Breast epithelium (tissue), 3 donors: ENCODE measurements around the gene HADHA.

Experiments
- CTCF ChIP-seq, 3 donors: fragments of 450-650 bp; IDR thresholded peaks; one replicate each; pipeline ENCODE4 v1.5.1; 2016 to 2017; ENCODE audit warnings: antibody characterized with exemption in 3 of 3, mild to moderate bottlenecking in 3 of 3, moderate library complexity in 3 of 3
- POLR2AphosphoS5 ChIP-seq, 3 donors: sonication (generic); formaldehyde crosslinking; IDR thresholded peaks; one replicate each; pipeline ENCODE4 v1.6.1; 2017; ENCODE audit warnings: antibody characterized with exemption in 3 of 3

- TF ChIP-seq POLR2AphosphoS5 (IDR thresholded peaks at IDR 0.05) = no peak
- TF ChIP-seq CTCF (IDR thresholded peaks at IDR 0.05) = no peak
Measured at GRCh38 chr2:26195040-26195984, 49.1 kb downstream of the HADHA start.
